Breast epithelium (tissue), 3 donors: ENCODE data around the gene RGS12.

ENCODE experiments used
- CTCF ChIP-seq, 3 donors: fragments of 450-650 bp; IDR thresholded peaks; one replicate each; pipeline ENCODE4 v1.5.1; 2016 to 2017; ENCODE audit warnings: antibody characterized with exemption in 3 of 3, mild to moderate bottlenecking in 3 of 3, moderate library complexity in 3 of 3
- POLR2AphosphoS5 ChIP-seq, 3 donors: sonication (generic); formaldehyde crosslinking; IDR thresholded peaks; one replicate each; pipeline ENCODE4 v1.6.1; 2017; ENCODE audit warnings: antibody characterized with exemption in 3 of 3

DNA sequence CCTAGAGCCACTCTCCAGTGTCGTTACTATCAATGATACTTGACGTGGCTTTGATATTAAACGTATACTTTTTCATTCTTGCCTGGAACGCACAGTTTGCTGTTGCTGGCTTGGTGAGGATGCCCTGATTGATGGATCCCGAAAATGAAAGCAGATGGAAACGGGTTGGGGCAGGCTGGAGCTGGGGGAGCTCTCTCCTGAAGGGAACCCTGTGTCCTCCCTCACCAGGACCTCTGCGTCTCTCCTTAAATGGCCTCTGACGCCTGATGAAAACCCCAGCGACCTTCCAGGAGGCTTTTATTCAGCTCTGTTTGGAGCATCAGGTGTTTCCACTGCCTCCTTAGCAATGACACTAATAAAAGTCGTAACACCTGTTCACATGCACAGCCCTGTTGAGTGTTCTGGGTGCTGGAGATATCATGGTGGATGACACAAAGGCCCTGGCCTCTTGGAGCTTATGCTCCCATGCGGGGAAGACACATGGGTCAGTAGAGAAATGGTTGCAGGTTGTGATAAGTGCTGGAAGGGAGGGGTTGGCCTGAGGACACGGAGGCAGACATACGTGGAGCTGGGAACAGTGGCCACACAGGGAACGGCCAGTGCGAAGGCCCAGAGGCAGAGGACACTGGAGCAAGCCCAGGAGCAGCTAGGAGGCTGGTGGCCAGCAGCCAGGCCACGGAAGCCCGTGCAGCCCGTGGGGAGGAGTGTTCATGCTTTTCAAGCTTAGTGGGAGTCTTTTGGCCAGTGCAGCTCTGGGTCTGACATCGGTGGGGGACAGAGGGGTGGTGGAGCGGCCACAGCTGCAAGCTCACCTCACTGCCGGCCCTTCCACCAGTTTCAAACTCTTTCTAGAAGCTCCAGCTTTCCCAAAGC, 36.4 kb upstream of the RGS12 start:
- no peak for TF ChIP-seq CTCF (IDR thresholded peaks at IDR 0.05)
- no peak for TF ChIP-seq POLR2AphosphoS5 (IDR thresholded peaks at IDR 0.05)
